HL-60 (cell line): ENCODE results near the gene FOXP1.

Experiments used
- DNase-seq, 2 experiments: peaks; one replicate each; pipeline ENCODE4 v3.0.0-alpha.2; 2010 to 2020; ENCODE audit warnings: low read depth in 1 of 2, low spot score in 1 of 2
- H3K27ac ChIP-seq: fragments of 250-450 bp; sonication (Bioruptor Pico); replicated peaks from 2 replicates; pipeline ENCODE4 v1.5.1; 2020; ENCODE audit warnings: mild to moderate bottlenecking, moderate library complexity
- H3K27me3 ChIP-seq: fragments of 250-450 bp; sonication (Bioruptor Pico); 2 replicates; pipeline ENCODE4 v1.5.1; 2021; ENCODE audit warnings: mild to moderate bottlenecking, moderate library complexity; ENCODE audit not compliant: insufficient read depth, poor library complexity, severe bottlenecking
- H3K4me3 ChIP-seq: replicated peaks from 2 replicates; pipeline ENCODE4 v1.5.1; 2011; ENCODE audit warnings: mild to moderate bottlenecking, control low read depth, low read length; ENCODE audit not compliant: insufficient read depth
- CTCF ChIP-seq: IDR thresholded peaks from one replicate; pipeline ENCODE4 v1.5.1; 2011; ENCODE audit warnings: low read length, control low read depth, inconsistent platforms; ENCODE audit not compliant: insufficient read depth
- GABPA ChIP-seq: IDR thresholded peaks from 2 replicates; pipeline ENCODE4 v1.6.1; 2012; ENCODE audit warnings: low read depth
- POLR2AphosphoS5 ChIP-seq: IDR thresholded peaks from 2 replicates; pipeline ENCODE4 v1.6.1; 2012; ENCODE audit warnings: low read depth
- SPI1 ChIP-seq: IDR thresholded peaks from 2 replicates; pipeline ENCODE4 v1.6.1; 2012; ENCODE audit warnings: low read depth, mild to moderate bottlenecking, borderline replicate concordance
- TF ChIP-seq, protein P1 (sequence below): IDR thresholded peaks from 2 replicates; pipeline ENCODE4 v1.6.1; 2012; ENCODE audit warnings: low read depth; ENCODE audit not compliant: insufficient replicate concordance

Gene FOXP1

GRCh38 chr3:71094658-71095209 is 488.8 kb downstream of the FOXP1 start:
- no peak overlapping the region for H3K27ac ChIP-seq
- TF ChIP-seq SPI1 (no peak), CTCF (no peak), POLR2AphosphoS5 (no peak)
- H3K27me3 ChIP-seq: no peaks in the 10 kb centered on the region
- H3K4me3 ChIP-seq: no peak overlapping the region
- no peak for DNase-seq

GRCh38 chr3:71092665-71093064 is 490.9 kb downstream of the FOXP1 start:
- Histone ChIP-seq H3K4me3 (no peak overlapping the region), H3K27ac (no peak overlapping the region), H3K27me3 (no peaks in the 10 kb centered on the region)
- TF ChIP-seq CTCF (no peak), SPI1 (no peak), GABPA (no peak), POLR2AphosphoS5 (no peak)
- TF ChIP-seq, protein P1, sequence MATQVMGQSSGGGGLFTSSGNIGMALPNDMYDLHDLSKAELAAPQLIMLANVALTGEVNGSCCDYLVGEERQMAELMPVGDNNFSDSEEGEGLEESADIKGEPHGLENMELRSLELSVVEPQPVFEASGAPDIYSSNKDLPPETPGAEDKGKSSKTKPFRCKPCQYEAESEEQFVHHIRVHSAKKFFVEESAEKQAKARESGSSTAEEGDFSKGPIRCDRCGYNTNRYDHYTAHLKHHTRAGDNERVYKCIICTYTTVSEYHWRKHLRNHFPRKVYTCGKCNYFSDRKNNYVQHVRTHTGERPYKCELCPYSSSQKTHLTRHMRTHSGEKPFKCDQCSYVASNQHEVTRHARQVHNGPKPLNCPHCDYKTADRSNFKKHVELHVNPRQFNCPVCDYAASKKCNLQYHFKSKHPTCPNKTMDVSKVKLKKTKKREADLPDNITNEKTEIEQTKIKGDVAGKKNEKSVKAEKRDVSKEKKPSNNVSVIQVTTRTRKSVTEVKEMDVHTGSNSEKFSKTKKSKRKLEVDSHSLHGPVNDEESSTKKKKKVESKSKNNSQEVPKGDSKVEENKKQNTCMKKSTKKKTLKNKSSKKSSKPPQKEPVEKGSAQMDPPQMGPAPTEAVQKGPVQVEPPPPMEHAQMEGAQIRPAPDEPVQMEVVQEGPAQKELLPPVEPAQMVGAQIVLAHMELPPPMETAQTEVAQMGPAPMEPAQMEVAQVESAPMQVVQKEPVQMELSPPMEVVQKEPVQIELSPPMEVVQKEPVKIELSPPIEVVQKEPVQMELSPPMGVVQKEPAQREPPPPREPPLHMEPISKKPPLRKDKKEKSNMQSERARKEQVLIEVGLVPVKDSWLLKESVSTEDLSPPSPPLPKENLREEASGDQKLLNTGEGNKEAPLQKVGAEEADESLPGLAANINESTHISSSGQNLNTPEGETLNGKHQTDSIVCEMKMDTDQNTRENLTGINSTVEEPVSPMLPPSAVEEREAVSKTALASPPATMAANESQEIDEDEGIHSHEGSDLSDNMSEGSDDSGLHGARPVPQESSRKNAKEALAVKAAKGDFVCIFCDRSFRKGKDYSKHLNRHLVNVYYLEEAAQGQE: no peak
- DNase-seq: no peak

DNA sequence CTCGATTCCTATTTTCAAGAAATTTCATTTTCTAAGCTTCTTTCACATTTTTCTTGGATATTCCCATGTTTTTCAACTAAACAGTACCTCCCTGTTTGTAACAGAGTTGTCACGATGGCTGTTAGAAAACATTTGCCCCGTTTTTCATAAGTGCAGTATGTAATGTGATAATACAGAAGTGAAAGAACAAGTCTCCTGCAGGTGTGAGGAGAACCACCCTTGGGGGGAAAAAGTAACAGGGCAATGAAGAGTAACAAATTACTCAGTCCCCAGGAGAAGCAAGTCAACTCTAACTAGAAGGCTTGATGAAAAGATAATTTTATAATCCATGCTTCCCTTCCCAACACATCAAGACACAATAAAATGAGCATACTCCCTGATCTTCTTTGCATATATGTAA is 493.3 kb downstream of the FOXP1 start:
- no peak overlapping the region for H3K4me3 ChIP-seq
- no peaks in the 10 kb centered on the region for H3K27me3 ChIP-seq
- no peak overlapping the region for H3K27ac ChIP-seq
- TF ChIP-seq CTCF (no peak), GABPA (no peak), POLR2AphosphoS5 (no peak), SPI1 (no peak)
- TF ChIP-seq, protein P1: no peak
- DNase-seq: no peak

DNA sequence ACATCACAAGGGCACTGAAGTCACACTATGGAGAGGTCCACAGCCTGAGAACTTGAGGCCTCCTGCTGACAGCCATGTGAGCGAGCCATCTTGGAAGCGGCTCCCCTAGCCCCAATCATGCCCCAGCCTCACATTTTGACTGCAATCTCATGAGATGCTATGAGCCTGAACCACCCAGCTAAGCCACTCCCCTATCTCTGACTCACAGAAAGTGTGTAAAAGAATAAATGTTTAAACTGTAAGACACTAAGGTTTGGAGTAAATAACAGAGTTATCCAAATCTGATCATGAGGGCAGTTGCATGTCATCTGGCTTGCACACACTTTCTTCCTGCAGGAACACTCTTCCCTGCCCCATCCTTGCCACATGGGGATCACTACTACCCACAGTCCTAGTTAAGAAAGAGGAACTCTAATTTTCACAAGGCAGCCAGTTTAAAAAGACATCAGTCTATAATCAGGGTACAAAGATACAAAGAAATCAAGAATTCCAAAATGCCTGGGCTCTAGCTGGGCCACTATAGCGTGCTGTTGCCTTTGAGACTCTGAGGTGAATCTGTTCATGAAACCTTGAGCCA is 494.2 kb downstream of the FOXP1 start:
- DNase-seq: peak in 1 of 2 experiments; percentile 3
- Histone ChIP-seq H3K27me3 (no peaks in the 10 kb centered on the region), H3K27ac (no peak overlapping the region), H3K4me3 (no peak overlapping the region)
- TF ChIP-seq GABPA (no peak), SPI1 (peak; percentile 77; the same call in 1 of the 2 replicates), POLR2AphosphoS5 (no peak)
- TF ChIP-seq, protein P1: no peak
